Transverse colon (tissue), 3 donors: ENCODE results near the gene PNCK.

Experiments
- CTCF ChIP-seq, 5 experiments: fragments of 200-600 bp in 3 of 5; fragments of 450-650 bp in 2 of 5; sonication (generic) in 3 of 5; IDR thresholded peaks; 1 replicate in 2 of 5; 2 replicates in 3 of 5; pipeline ENCODE4 v1.5.1; 2016 to 2017; ENCODE audit warnings: antibody characterized with exemption in 5 of 5, inconsistent platforms in 3 of 5, mild to moderate bottlenecking in 2 of 5, moderate library complexity in 1 of 5
- EP300 ChIP-seq: sonication (generic); formaldehyde crosslinking; IDR thresholded peaks from one replicate; pipeline ENCODE4 v1.6.1; 2017; ENCODE audit warnings: antibody characterized with exemption, low read depth
- POLR2A ChIP-seq: fragments of 450-650 bp; IDR thresholded peaks from one replicate; pipeline ENCODE4 v1.6.1; 2016; ENCODE audit warnings: antibody characterized with exemption, mild to moderate bottlenecking, moderate library complexity

- TF ChIP-seq CTCF (IDR thresholded peaks at IDR 0.05), result no peak
- TF ChIP-seq EP300, result no peak
- TF ChIP-seq POLR2A, result no peak
These were observed 22.5 kb upstream of the PNCK start for GRCh38 chrX:153696100-153696499.
